ENCODE data around the gene ATXN1. TPM values are rescaled to one million over a fixed set of nuclear protein-coding genes. Genes with fewer than 3 reads are reported as not detected.
A peak's percentile ranks its signal among the peaks of the same experiment; 100 is the strongest.
"Not testable (repeated sequence)": the region's sequence is repeated elsewhere in the genome, so short reads cannot be mapped to it uniquely, and the experiment has no call there.

The ATXN1 gene
- total RNA-seq, 4 donors from 2014 or later = 42.4 to 74.9 (median 52.1) TPM

GRCh38 chr6:16273256-16273655 lies 488.0 kb downstream of the ATXN1 start:
- intact Hi-C loops (cut with DNase I) = no loop called here
- Histone ChIP-seq H3K27me3 (no peaks in the 10 kb centered on the region), H3K9me3 (no peaks in the 10 kb centered on the region), H3K4me1 (peaks cover 25 to 33% (median 28%) of the 10 kb centered on the region in 4 donors), H3K36me3 (peaks cover 0 to 15% (median 5%) of the 10 kb centered on the region in 4 donors), H3K27ac (replicated peaks in 1 of 4) (peak overlapping the region in 1 of 4 donors; percentile 40), H3K4me3 (no peak overlapping the region)
- 20% methylated on average over 1 of the region's 1 CpG for whole genome bisulfite sequencing
- no peak for TF ChIP-seq CTCF (IDR thresholded peaks at IDR 0.05)
- TF ChIP-seq POLR2AphosphoS5 (IDR thresholded peaks at IDR 0.05) = no peak
- no peak for TF ChIP-seq POLR2A (IDR thresholded peaks at IDR 0.05; ENCODE audit: low read depth)
- DNase-seq (ENCODE audit: extremely low spot score) = no peak

- intact Hi-C loops (cut with DNase I) = no loop called here
- no peak for DNase-seq (ENCODE audit: extremely low spot score)
- Histone ChIP-seq H3K27me3 (no peaks in the 10 kb centered on the region), H3K4me3 (no peak overlapping the region), H3K36me3 (peaks cover 0 to 14% (median 6%) of the 10 kb centered on the region in 4 donors), H3K27ac (replicated peaks in 1 of 4) (no peak overlapping the region), H3K4me1 (peaks cover 15 to 22% (median 20%) of the 10 kb centered on the region in 4 donors), H3K9me3 (no peaks in the 10 kb centered on the region)
- 74% methylated on average over 1 of the region's 1 CpG for WGBS
- TF ChIP-seq CTCF (IDR thresholded peaks at IDR 0.05) (no peak), EP300 (IDR thresholded peaks at IDR 0.05) (no peak), POLR2AphosphoS5 (IDR thresholded peaks at IDR 0.05) (no peak), POLR2A (IDR thresholded peaks at IDR 0.05; ENCODE audit: low read depth) (no peak)
Measured at GRCh38 chr6:16272201-16272600, 489.1 kb downstream of the ATXN1 start.

GRCh38 chr6:16271428-16271827 lies 489.8 kb downstream of the ATXN1 start:
- TF ChIP-seq CTCF (IDR thresholded peaks at IDR 0.05) (no peak), EP300 (IDR thresholded peaks at IDR 0.05) (no peak), POLR2A (IDR thresholded peaks at IDR 0.05; ENCODE audit: low read depth) (no peak), POLR2AphosphoS5 (IDR thresholded peaks at IDR 0.05) (no peak)

GRCh38 chr6:16270178-16270794 lies 491.0 kb downstream of the ATXN1 start:
- no peak overlapping the region for H3K27ac ChIP-seq (replicated peaks in 1 of 4)
- no peak overlapping the region for H3K4me3 ChIP-seq
- H3K9me3 ChIP-seq = no peaks in the 10 kb centered on the region
- H3K36me3 ChIP-seq = peaks cover 0 to 21% (median 15%) of the 10 kb centered on the region in 4 donors
- peaks cover 10 to 14% (median 12%) of the 10 kb centered on the region in 4 donors for H3K4me1 ChIP-seq
- DNase-seq (ENCODE audit: extremely low spot score) = no peak
- TF ChIP-seq POLR2A (IDR thresholded peaks at IDR 0.05; ENCODE audit: low read depth) (no peak), EP300 (IDR thresholded peaks at IDR 0.05) (no peak), POLR2AphosphoS5 (IDR thresholded peaks at IDR 0.05) (no peak), CTCF (IDR thresholded peaks at IDR 0.05) (no peak)
- intact Hi-C loops (cut with DNase I) = no loop called here
- 90% methylated on average over 5 of the region's 5 CpGs for WGBS
- no peaks in the 10 kb centered on the region for H3K27me3 ChIP-seq

More at GRCh38 chr6:16271428-16271827, 489.8 kb downstream of the ATXN1 start:
- WGBS = 97% methylated on average over 5 of the region's 5 CpGs
- no peak overlapping the region for H3K27ac ChIP-seq (replicated peaks in 1 of 4)
- DNase-seq (ENCODE audit: extremely low spot score) = no peak
- no peaks in the 10 kb centered on the region for H3K27me3 ChIP-seq
- H3K4me1 ChIP-seq = peaks cover 10 to 15% (median 13%) of the 10 kb centered on the region in 4 donors
- H3K4me3 ChIP-seq = no peak overlapping the region
- intact Hi-C loops (cut with DNase I) = no loop called here
- no peaks in the 10 kb centered on the region for H3K9me3 ChIP-seq
- peaks cover 0 to 14% (median 9%) of the 10 kb centered on the region in 4 donors for H3K36me3 ChIP-seq

- Histone ChIP-seq H3K36me3 (peaks cover 0 to 16% (median 11%) of the 10 kb centered on the region in 4 donors), H3K4me1 (peaks cover 10 to 14% (median 12%) of the 10 kb centered on the region in 4 donors)
- intact Hi-C loops (cut with DNase I); H3K27me3 ChIP-seq; H3K27ac ChIP-seq (replicated peaks in 1 of 4); H3K4me3 ChIP-seq; DNase-seq (ENCODE audit: extremely low spot score); H3K9me3 ChIP-seq: not testable (repeated sequence)
- WGBS = 90% methylated on average over 7 of the region's 7 CpGs
Measured at GRCh38 chr6:16269442-16270070, 491.7 kb downstream of the ATXN1 start.
